ENCODE results near the gene MED26.
A peak's percentile ranks its signal among the peaks of the same experiment; 100 is the strongest.

DNA sequence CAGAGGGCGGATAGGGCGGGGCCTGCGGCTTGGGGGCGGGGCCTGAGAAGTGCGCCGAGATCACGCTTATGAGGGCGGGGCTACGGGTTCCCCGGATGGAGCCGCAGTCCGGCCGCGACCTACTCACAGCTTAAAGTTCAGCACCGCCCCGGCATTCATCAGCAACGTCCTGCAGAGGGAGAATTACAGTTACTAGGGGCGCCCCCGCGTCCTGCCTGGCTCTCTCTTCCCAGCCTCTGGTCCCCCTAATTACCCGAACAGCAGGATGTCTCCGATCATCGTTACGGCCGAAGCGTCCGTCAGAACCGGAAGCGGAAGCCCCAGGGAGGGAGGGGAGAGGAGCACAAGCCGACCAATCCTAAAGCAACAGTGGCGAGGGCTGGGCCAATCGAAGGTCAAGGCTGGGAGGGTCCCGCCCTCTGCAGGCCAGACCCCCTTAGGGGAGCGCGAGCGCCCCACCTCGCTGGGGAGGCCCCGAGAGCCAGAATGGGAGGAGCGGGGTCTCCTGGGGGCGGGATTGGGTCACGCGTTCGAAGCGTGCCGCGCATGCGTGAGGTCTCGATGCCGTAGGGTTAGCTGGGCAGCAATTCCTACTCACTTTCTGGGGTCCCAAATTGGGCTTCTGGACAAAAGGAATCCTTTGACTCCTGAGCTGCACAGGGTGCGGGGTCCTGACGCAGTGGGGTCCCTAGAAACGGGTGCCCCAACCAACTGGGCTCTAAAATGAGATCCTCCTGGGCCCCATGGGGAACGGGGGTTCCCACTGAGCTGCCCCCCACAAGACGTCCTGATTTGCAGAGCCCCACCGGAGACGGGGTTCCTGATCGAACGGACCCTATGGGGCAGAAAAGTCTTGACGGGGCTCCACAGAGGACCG is 32.1 kb upstream of the MED26 start, which contains the start of gene SMIM7:
- peak; percentile 96 for TF ChIP-seq POLR2A (IDR thresholded peaks at IDR 0.05; ENCODE audit: low read length)
- TF ChIP-seq GATA1 (IDR thresholded peaks at IDR 0.05; ENCODE audit: low read depth, low read length), result no peak

Measured in erythroblast (primary cell).